Stimulated activated CD8-positive, alpha-beta memory T cell treated with anti-CD3 and anti-CD28 coated beads, Interleukin-15, amount 100 ng/mL, for 1 hour (primary cell): ENCODE results near the gene CPT1A.

Experiments
- DNase-seq: peaks from one replicate; pipeline ENCODE4 v3.0.0-alpha.2; 2020; ENCODE audit warnings: low read depth

CPT1A gene

GRCh38 chr11:68710409-68710808, 131.3 kb downstream of the CPT1A start:
- DNase-seq, result no peak

DNA sequence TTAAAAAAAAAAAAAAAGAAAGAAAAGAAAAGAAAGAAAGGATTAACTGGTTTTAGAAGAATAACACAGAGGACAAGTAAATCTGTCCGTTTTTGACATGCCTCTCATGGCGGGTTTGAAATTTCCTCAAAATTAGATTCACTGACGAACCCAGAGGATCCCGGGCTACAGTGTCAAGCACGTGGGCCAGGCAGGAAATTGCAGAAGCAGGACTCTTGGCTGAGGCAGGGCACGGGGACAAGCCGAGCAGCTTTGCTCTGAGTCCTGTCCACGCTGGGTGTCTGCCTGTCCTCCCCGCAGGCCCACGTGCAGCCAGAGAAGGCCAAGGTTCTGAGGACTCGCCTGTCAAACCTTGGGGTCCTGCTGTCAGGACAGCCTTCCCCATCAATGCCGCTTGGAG, 132.7 kb downstream of the CPT1A start:
- no peak for DNase-seq

GRCh38 chr11:68707527-68707926, 134.2 kb downstream of the CPT1A start:
- DNase-seq, result no peak

GRCh38 chr11:68704887-68705286, 136.8 kb downstream of the CPT1A start:
- no peak for DNase-seq
